Effector CD4-positive, alpha-beta T cell (primary cell): ENCODE results near the gene HSF2BP.
"Not testable (repeated sequence)": the region's sequence is repeated elsewhere in the genome, so short reads cannot be mapped to it uniquely, and the experiment has no call there.

Source experiments
- DNase-seq: peaks from one replicate; pipeline ENCODE4 v3.0.0-alpha.2; 2020

HSF2BP gene

GRCh38 chr21:43513023-43513422 lies 146.3 kb downstream of the HSF2BP start:
- not testable (repeated sequence) for DNase-seq

GRCh38 chr21:43511209-43511608 lies 148.1 kb downstream of the HSF2BP start:
- not testable (repeated sequence) for DNase-seq

- not testable (repeated sequence) for DNase-seq
These were observed 148.6 kb downstream of the HSF2BP start for GRCh38 chr21:43510669-43511068.

- DNase-seq = not testable (repeated sequence)
These were observed 155.4 kb downstream of the HSF2BP start for GRCh38 chr21:43503892-43504291.

GRCh38 chr21:43503075-43503750 lies 156.1 kb downstream of the HSF2BP start:
- not testable (repeated sequence) for DNase-seq

GRCh38 chr21:43502407-43503071 lies 156.7 kb downstream of the HSF2BP start:
- not testable (repeated sequence) for DNase-seq

GRCh38 chr21:43498924-43499323 lies 160.4 kb downstream of the HSF2BP start:
- not testable (repeated sequence) for DNase-seq

- DNase-seq = not testable (repeated sequence)
These were observed 161.2 kb downstream of the HSF2BP start for GRCh38 chr21:43498065-43498464.

GRCh38 chr21:43494279-43495012 lies 164.8 kb downstream of the HSF2BP start:
- not testable (repeated sequence) for DNase-seq

GRCh38 chr21:43493471-43493870 lies 165.8 kb downstream of the HSF2BP start:
- not testable (repeated sequence) for DNase-seq

GRCh38 chr21:43488235-43488634 lies 171.1 kb downstream of the HSF2BP start:
- not testable (repeated sequence) for DNase-seq

GRCh38 chr21:43486051-43486450 lies 173.2 kb downstream of the HSF2BP start:
- not testable (repeated sequence) for DNase-seq

- DNase-seq = not testable (repeated sequence)
These were observed 174.3 kb downstream of the HSF2BP start for GRCh38 chr21:43485016-43485415.

GRCh38 chr21:43479197-43479596 lies 180.1 kb downstream of the HSF2BP start:
- DNase-seq = not testable (repeated sequence)
